SK-N-SH treated with all-trans-retinoic acid at 6 μM for 48 hours (cell line): ENCODE data around the gene RPS6KA1.

ENCODE experiments used
- ATAC-seq: fragments of 200-7000 bp; cut with Tn5 transposase; 3 replicates; pipeline ENCODE4 v1.9.1; 2020; ENCODE audit warnings: mild to moderate bottlenecking, moderate library complexity
- ARNTL ChIP-seq: fragments of 450-650 bp; formaldehyde crosslinking; IDR thresholded peaks from 2 replicates; pipeline ENCODE4 v1.5.0; 2020; ENCODE audit warnings: low read depth, mild to moderate bottlenecking, moderate library complexity, borderline replicate concordance
- BACH2 ChIP-seq: fragments of 250-450 bp; sonication (Bioruptor Pico); IDR thresholded peaks from 2 replicates; pipeline ENCODE4 v1.9.0; 2021; ENCODE audit warnings: mild to moderate bottlenecking, borderline replicate concordance
- CSDC2 ChIP-seq: fragments of 250-450 bp; sonication (Bioruptor Pico); IDR thresholded peaks from 2 replicates; pipeline ENCODE4 v1.5.0; 2020; ENCODE audit warnings: mild to moderate bottlenecking, moderate library complexity
- CSRNP3 ChIP-seq: fragments of 250-450 bp; sonication (Bioruptor Pico); IDR thresholded peaks from 2 replicates; pipeline ENCODE4 v1.5.1; 2021; ENCODE audit warnings: mild to moderate bottlenecking, moderate library complexity
- ESRRG ChIP-seq: fragments of 250-450 bp; sonication (Bioruptor Pico); IDR thresholded peaks from 2 replicates; pipeline ENCODE4 v1.6.1; 2021; ENCODE audit warnings: mild to moderate bottlenecking
- GLIS3 ChIP-seq: fragments of 250-450 bp; sonication (Bioruptor Pico); IDR thresholded peaks from 2 replicates; pipeline ENCODE4 v1.5.0; 2020; ENCODE audit warnings: mild to moderate bottlenecking, moderate library complexity
- OSR1 ChIP-seq: fragments of 250-450 bp; sonication (Bioruptor Pico); IDR thresholded peaks from 2 replicates; pipeline ENCODE4 v1.8.0; 2022; ENCODE audit warnings: moderate library complexity, mild to moderate bottlenecking, inconsistent platforms
- PATZ1 ChIP-seq: fragments of 250-450 bp; sonication (Bioruptor Pico); IDR thresholded peaks from 2 replicates; pipeline ENCODE4 v1.8.0; 2020; ENCODE audit warnings: mild to moderate bottlenecking, moderate library complexity, borderline replicate concordance
- POU6F1 ChIP-seq: fragments of 250-450 bp; sonication (Bioruptor Pico); IDR thresholded peaks from 2 replicates; pipeline ENCODE4 v1.8.0; 2021; ENCODE audit warnings: low read depth, mild to moderate bottlenecking, moderate library complexity, borderline replicate concordance
- PPARA ChIP-seq: fragments of 250-450 bp; sonication (Bioruptor Pico); IDR thresholded peaks from 2 replicates; pipeline ENCODE4 v1.5.0; 2020; ENCODE audit warnings: mild to moderate bottlenecking, borderline replicate concordance
- RARB ChIP-seq: fragments of 250-450 bp; sonication (Bioruptor Pico); IDR thresholded peaks from 2 replicates; pipeline ENCODE4 v1.8.0; 2021; ENCODE audit warnings: mild to moderate bottlenecking, moderate library complexity
- SNAI2 ChIP-seq: fragments of 250-450 bp; sonication (Bioruptor Pico); IDR thresholded peaks from 2 replicates; pipeline ENCODE4 v1.5.0; 2020; ENCODE audit warnings: mild to moderate bottlenecking, moderate library complexity
- TCF4 ChIP-seq: fragments of 250-450 bp; sonication (Bioruptor Pico); IDR thresholded peaks from 2 replicates; pipeline ENCODE4 v1.8.0; 2021; ENCODE audit warnings: mild to moderate bottlenecking, moderate library complexity, borderline replicate concordance
- TSHZ2 ChIP-seq: fragments of 250-450 bp; sonication (Bioruptor Pico); IDR thresholded peaks from 2 replicates; pipeline ENCODE4 v1.5.0; 2020; ENCODE audit warnings: mild to moderate bottlenecking, moderate library complexity
- ZC3H10 ChIP-seq: fragments of 250-450 bp; sonication (Bioruptor Pico); IDR thresholded peaks from 2 replicates; pipeline ENCODE4 v1.5.1; 2021; ENCODE audit warnings: mild to moderate bottlenecking, moderate library complexity
- ZFP3 ChIP-seq: fragments of 250-450 bp; sonication (Bioruptor Pico); IDR thresholded peaks from 2 replicates; pipeline ENCODE4 v1.5.0; 2020; ENCODE audit warnings: mild to moderate bottlenecking, moderate library complexity
- ZFP30 ChIP-seq: fragments of 450-650 bp; formaldehyde crosslinking; IDR thresholded peaks from 2 replicates; pipeline ENCODE4 v1.5.0; 2022; ENCODE audit warnings: mild to moderate bottlenecking, moderate library complexity
- ZNF565 ChIP-seq: fragments of 450-650 bp; formaldehyde crosslinking; conservative IDR thresholded peaks from 2 replicates; pipeline ENCODE4 v1.5.0; 2020; ENCODE audit warnings: low read depth, mild to moderate bottlenecking, moderate library complexity
- ZNF70 ChIP-seq: fragments of 450-650 bp; formaldehyde crosslinking; IDR thresholded peaks from 2 replicates; pipeline ENCODE4 v1.5.0; 2020; ENCODE audit warnings: mild to moderate bottlenecking, moderate library complexity
- ZNF8 ChIP-seq: fragments of 450-650 bp; formaldehyde crosslinking; IDR thresholded peaks from 2 replicates; pipeline ENCODE4 v1.5.0; 2020; ENCODE audit warnings: mild to moderate bottlenecking, moderate library complexity

Gene RPS6KA1

GRCh38 chr1:26530410-26530894, 891 bp downstream of the RPS6KA1 start:
- peak; percentile 30 for ATAC-seq
- TF ChIP-seq ZNF8 (CRISPR knock-in tag) (no peak), BACH2 (CRISPR knock-in tag) (no peak), POU6F1 (CRISPR knock-in tag) (no peak), PPARA (CRISPR knock-in tag) (no peak), TSHZ2 (no peak), SNAI2 (CRISPR knock-in tag) (no peak), GLIS3 (CRISPR knock-in tag) (no peak), ZFP3 (CRISPR knock-in tag) (no peak), CSDC2 (CRISPR knock-in tag) (no peak), PATZ1 (CRISPR knock-in tag) (no peak), ZNF70 (CRISPR knock-in tag) (no peak), ZFP30 (CRISPR knock-in tag) (no peak), CSRNP3 (CRISPR knock-in tag) (no peak), ESRRG (no peak), RARB (CRISPR knock-in tag) (no peak), ZNF565 (no peak)

GRCh38 chr1:26530895-26531598, 1.5 kb downstream of the RPS6KA1 start:
- peak; percentile 78 for ATAC-seq
- TF ChIP-seq TSHZ2 (no peak), ZC3H10 (CRISPR knock-in tag) (no peak), TCF4 (CRISPR knock-in tag) (no peak), PATZ1 (CRISPR knock-in tag) (no peak), ARNTL (CRISPR knock-in tag) (no peak), BACH2 (CRISPR knock-in tag) (no peak), CSDC2 (CRISPR knock-in tag) (no peak), ZFP3 (CRISPR knock-in tag) (no peak), OSR1 (no peak)
